Measurements from ENCODE around the gene NBEAL1.

DNA sequence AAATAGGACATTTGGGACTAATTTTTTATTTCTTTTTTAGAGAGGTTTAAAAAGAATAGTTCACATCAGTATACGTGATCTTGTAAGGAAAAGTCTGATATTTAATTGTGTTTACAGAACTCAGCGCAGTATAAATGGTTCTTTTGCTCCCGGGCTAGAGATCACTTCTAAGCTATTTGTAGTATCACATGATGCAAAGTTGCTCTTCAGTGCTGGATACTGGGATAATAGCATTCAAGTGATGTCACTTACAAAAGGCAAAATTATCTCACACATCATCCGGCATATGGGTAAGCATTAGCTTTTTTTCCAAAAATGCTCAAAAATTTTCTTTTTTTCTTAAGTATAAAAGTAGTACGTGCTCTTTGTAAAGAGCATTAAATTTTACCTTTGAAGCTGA is 186.8 kb downstream of the NBEAL1 start:
- TF ChIP-seq POLR2AphosphoS5 (IDR thresholded peaks at IDR 0.05): no peak
- TF ChIP-seq, protein P1, sequence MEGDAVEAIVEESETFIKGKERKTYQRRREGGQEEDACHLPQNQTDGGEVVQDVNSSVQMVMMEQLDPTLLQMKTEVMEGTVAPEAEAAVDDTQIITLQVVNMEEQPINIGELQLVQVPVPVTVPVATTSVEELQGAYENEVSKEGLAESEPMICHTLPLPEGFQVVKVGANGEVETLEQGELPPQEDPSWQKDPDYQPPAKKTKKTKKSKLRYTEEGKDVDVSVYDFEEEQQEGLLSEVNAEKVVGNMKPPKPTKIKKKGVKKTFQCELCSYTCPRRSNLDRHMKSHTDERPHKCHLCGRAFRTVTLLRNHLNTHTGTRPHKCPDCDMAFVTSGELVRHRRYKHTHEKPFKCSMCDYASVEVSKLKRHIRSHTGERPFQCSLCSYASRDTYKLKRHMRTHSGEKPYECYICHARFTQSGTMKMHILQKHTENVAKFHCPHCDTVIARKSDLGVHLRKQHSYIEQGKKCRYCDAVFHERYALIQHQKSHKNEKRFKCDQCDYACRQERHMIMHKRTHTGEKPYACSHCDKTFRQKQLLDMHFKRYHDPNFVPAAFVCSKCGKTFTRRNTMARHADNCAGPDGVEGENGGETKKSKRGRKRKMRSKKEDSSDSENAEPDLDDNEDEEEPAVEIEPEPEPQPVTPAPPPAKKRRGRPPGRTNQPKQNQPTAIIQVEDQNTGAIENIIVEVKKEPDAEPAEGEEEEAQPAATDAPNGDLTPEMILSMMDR (IDR thresholded peaks at IDR 0.05): no peak
